GM21381 (cell line): Measurements from ENCODE around the gene MYBPC2.

ENCODE experiments used
- ATAC-seq: cut with Tn5 transposase; IDR thresholded peaks from one replicate; pipeline ENCODE4 v1.9.1; 2021; ENCODE audit warnings: mild to moderate bottlenecking, moderate library complexity; ENCODE audit not compliant: unreplicated experiment

MYBPC2 gene

GRCh38 chr19:50478901-50479715 is 46.4 kb downstream of the MYBPC2 start:
- no peak for ATAC-seq

- no peak for ATAC-seq
Observed at GRCh38 chr19:50479761-50480251, 47.1 kb downstream of the MYBPC2 start.

- no peak for ATAC-seq
Observed at GRCh38 chr19:50480281-50481111, 47.8 kb downstream of the MYBPC2 start.

GRCh38 chr19:50481351-50482149 is 48.9 kb downstream of the MYBPC2 start:
- ATAC-seq, result no peak

DNA sequence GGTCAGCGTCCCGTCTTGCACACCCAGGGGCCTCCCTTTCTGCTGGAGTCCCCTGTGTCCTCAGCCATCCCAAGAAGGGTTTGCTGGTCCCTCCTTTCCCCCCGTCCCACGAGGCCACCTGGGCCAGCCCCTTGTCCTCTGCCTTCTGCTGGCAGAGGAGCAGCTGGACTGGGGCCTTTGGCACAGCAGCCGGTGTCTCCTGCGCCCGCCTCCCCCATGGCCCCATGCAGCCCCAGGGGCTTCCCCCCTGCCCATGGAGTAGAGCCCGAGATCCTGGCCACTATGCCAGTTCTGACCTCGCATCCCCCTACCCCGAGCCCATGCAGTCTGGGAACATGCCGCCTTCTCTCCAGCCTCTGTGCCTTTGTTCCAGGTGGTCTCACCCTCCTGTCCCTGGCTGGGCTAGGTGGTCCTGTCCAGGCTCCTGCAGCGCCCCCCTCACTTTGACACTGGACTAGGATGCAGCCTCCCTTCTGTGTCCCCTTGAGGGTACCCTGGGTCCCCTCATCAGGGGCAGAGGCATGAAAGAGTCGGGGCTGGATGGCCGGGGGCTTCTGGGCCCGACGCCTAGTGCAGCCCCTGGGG is 49.7 kb downstream of the MYBPC2 start:
- no peak for ATAC-seq

DNA sequence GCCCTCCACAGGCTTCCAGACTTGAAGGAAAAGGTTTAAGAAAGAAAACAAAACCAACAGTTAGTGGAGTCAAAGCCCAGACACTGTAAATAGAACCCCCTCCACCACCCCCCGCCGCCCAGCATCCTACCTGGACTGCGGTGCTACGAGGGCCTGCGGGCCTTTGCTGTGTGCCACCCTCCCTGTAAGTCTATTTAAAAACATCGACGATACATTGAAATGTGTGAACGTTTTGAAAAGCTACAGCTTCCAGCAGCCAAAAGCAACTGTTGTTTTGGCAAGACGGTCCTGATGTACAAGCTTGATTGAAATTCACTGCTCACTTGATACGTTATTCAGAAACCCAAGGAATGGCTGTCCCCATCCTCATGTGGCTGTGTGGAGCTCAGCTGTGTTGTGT is 50.2 kb downstream of the MYBPC2 start:
- ATAC-seq, result no peak

- ATAC-seq, result no peak
Observed at GRCh38 chr19:50485284-50485955, 52.7 kb downstream of the MYBPC2 start.

- ATAC-seq, result no peak
Observed at GRCh38 chr19:50486823-50487515, 54.3 kb downstream of the MYBPC2 start.

DNA sequence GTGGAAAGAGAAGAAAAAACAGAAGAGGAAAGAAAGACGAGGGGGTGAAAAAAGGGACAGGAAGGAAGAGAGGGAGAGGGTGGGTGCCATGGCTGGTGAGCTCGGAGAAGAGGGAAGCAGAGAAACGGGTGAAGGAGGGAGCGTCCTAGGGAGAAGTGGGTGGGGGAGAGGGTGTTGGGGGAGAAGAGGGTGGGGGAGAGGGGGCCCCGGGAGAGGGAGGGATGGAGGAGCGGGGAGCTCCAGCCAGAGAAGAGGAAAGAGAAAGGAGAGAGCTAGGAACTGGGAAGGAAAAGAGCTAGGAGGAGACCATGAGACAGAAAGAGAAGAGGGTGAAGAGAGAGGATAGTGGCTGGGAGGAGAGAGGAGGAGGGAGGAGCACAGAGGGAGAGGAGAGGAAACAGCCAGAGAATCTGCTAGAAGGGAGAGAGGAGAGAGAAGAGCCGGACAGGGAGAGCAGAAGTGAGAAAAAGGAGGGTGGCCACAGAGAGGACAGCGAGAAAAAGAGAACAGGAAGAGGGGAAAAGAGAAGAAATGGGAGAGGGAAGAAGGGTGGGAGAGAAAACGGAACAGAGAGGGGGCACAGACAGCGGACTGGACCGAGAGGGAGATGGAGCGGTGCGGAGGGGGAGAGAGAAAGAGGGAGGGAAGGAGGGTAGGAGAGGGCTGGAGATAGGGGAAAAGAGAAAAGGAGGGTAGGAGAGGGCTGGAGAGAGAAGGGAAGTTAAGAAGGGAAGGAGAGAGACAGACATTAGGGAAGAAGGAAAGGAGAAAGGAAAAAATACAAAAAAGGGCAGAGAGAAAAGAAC is 55.9 kb downstream of the MYBPC2 start:
- no peak for ATAC-seq

GRCh38 chr19:50489461-50490011 is 56.8 kb downstream of the MYBPC2 start:
- ATAC-seq, result no peak

GRCh38 chr19:50490411-50490811 is 57.7 kb downstream of the MYBPC2 start:
- ATAC-seq, result no peak

- no peak for ATAC-seq
Observed at GRCh38 chr19:50490991-50491472, 58.3 kb downstream of the MYBPC2 start.

- no peak for ATAC-seq
Observed at GRCh38 chr19:50492303-50493052, 59.8 kb downstream of the MYBPC2 start.

GRCh38 chr19:50493171-50493570 is 60.5 kb downstream of the MYBPC2 start:
- ATAC-seq, result no peak

DNA sequence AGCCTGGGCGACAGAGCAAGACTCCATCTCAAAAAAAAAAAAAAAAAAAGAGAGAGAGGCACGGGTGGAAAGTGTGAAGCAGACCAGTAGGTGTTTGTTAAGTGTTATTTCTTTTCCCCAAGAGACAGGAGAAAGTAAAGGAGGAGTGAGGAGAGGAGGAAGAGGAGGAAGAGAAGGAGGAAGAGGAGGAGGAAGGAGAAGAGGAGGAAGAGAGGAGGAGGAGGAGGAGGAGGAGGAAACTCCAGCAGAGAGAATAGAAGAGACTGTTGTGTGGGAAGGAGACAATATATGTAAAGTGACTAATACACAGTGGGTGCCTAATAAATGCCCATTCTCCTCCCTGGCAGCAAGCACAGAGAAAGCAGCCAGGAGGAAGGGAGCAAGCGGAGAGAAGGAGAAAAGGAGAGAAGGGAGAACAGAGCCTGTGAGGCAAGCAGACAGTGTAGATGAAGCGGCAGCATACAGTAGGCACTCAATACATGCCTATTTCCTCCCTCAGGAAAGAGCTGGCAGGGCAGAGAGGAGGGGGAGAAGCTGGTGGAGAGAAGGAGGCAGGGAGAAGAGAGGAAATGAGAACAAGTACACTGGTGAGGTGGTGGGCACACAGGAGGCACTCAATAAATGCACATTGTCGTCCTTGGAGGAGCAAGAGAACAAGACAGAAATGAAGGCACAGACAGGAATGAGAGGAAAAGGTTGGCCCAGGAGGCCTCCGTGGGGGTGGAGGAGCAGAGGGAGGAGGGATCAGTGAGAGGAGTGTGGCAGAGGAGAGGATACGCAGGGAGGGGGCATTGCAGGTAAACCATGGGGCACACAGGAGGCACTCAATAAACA is 61.7 kb downstream of the MYBPC2 start:
- no peak for ATAC-seq

GRCh38 chr19:50495020-50495531 is 62.4 kb downstream of the MYBPC2 start:
- no peak for ATAC-seq
